Activated CD8-positive, alpha-beta memory T cell treated with anti-CD3 and anti-CD28 coated beads, Interleukin-2, amount 10 ng/mL, durations not matched to agents 7 days and 5 days (primary cell): ENCODE measurements around the gene CFAP410. TPM values are rescaled to one million over a fixed set of nuclear protein-coding genes. Genes with fewer than 3 reads are reported as not detected.
A peak's percentile ranks its signal among the peaks of the same experiment; 100 is the strongest.

Experiments used
- ATAC-seq: fragments of 150-1000 bp; cut with Tn5 transposase; one replicate; pipeline ENCODE4 v1.10.0; 2021; ENCODE audit warnings: moderate library complexity
- CTCF ChIA-PET: fragments of 350-600 bp; sonication (Branson Sonifier 250); formaldehyde crosslinking; loops from one replicate; lab custom pipeline; 2021; ENCODE audit warnings: antibody characterized with exemption; lab: Charles Lee
- DNase-seq: peaks from one replicate; pipeline ENCODE4 v3.0.0-alpha.2; 2020
- H3K27ac Mint-ChIP-seq: one replicate; pipeline ENCODE4 v1.8.0; 2021; ENCODE audit warnings: mild to moderate bottlenecking, mixed read lengths
- H3K27me3 Mint-ChIP-seq: one replicate; pipeline ENCODE4 v1.8.0; 2021; ENCODE audit warnings: mixed read lengths
- H3K36me3 Mint-ChIP-seq: one replicate; pipeline ENCODE4 v1.8.0; 2021; ENCODE audit warnings: mild to moderate bottlenecking, mixed read lengths
- H3K4me1 Mint-ChIP-seq: one replicate; pipeline ENCODE4 v1.8.0; 2021; ENCODE audit warnings: mixed read lengths
- H3K4me3 Mint-ChIP-seq: one replicate; pipeline ENCODE4 v1.8.0; 2021; ENCODE audit warnings: mild to moderate bottlenecking, moderate library complexity, mixed read lengths
- H3K9me3 Mint-ChIP-seq: one replicate; pipeline ENCODE4 v1.8.0; 2022; ENCODE audit warnings: low read depth, mixed read lengths
- total RNA-seq, 2 experiments: library from RNA; stranded (reverse); gene quantifications; one replicate each; pipeline ENCODE4 v1.2.3, GENCODE V29; 2021

The CFAP410 gene
- total RNA-seq, 2 experiments from 2014 or later = 14.8 to 15.3 TPM

GRCh38 chr21:44337941-44338895 lies 972 bp downstream of the CFAP410 start:
- ATAC-seq = no peak
- H3K27me3 Mint-ChIP-seq = no peaks in the 10 kb centered on the region
- CTCF ChIA-PET = interaction anchor here (1.8 kb wide), 1 partner anchor 40 kb away, joined by 5 read pairs; no protein-coding TSS in a partner anchor

DNA sequence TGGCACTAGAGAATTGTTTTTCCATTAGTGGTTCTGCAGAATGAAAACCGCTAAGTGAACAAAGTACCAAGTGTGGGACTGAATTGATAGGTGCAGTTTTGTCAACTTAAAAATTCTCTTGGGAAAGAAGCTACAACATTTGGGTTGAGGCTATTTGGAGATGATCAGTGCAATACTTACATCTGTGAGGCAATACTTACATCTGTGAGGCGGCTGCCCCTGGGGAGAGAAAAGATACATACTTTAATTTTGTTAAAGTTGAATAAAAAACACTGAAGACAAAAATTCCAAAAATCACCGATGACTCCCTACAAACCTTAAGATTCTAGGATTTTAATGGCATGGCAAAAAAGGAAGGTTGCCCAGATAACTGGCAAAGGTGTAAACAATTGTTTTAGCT lies 1.7 kb downstream of the CFAP410 start:
- CTCF ChIA-PET = interaction anchor here (1.8 kb wide), 1 partner anchor 40 kb away, joined by 5 read pairs; no protein-coding TSS in a partner anchor
- DNase-seq (no peak), ATAC-seq (no peak)
- Mint-ChIP-seq H3K36me3 (peaks cover 4% of the 10 kb centered on the region), H3K27me3 (no peaks in the 10 kb centered on the region), H3K9me3 (no peaks in the 10 kb centered on the region), H3K4me3 (peak overlapping the region; percentile 45), H3K4me1 (peaks cover 20% of the 10 kb centered on the region), H3K27ac (peak overlapping the region; percentile 62)

More at GRCh38 chr21:44337941-44338895, 972 bp downstream of the CFAP410 start:
- DNase-seq = peak; percentile 61
- Mint-ChIP-seq H3K36me3 (peaks cover 4% of the 10 kb centered on the region), H3K4me3 (peak overlapping the region; percentile 45), H3K4me1 (peaks cover 20% of the 10 kb centered on the region), H3K27ac (peak overlapping the region; percentile 62), H3K9me3 (no peaks in the 10 kb centered on the region)

GRCh38 chr21:44335266-44336059 lies 3.7 kb downstream of the CFAP410 start:
- CTCF ChIA-PET = no interaction called here
- no peaks in the 10 kb centered on the region for H3K9me3 Mint-ChIP-seq
- H3K4me3 Mint-ChIP-seq = no peak overlapping the region

GRCh38 chr21:44334329-44335030 lies 4.7 kb downstream of the CFAP410 start:
- H3K4me3 Mint-ChIP-seq = no peak overlapping the region
- no peaks in the 10 kb centered on the region for H3K9me3 Mint-ChIP-seq
- H3K27me3 Mint-ChIP-seq = no peaks in the 10 kb centered on the region
- peaks cover 5% of the 10 kb centered on the region for H3K4me1 Mint-ChIP-seq
- DNase-seq (no peak), ATAC-seq (no peak)
- CTCF ChIA-PET = no interaction called here
- peaks cover 4% of the 10 kb centered on the region for H3K36me3 Mint-ChIP-seq
- H3K27ac Mint-ChIP-seq = no peak overlapping the region

More at GRCh38 chr21:44335266-44336059, 3.7 kb downstream of the CFAP410 start:
- H3K4me1 Mint-ChIP-seq = peaks cover 15% of the 10 kb centered on the region
- no peak for DNase-seq
- H3K27ac Mint-ChIP-seq = no peak overlapping the region
- no peaks in the 10 kb centered on the region for H3K27me3 Mint-ChIP-seq
- ATAC-seq = no peak
- H3K36me3 Mint-ChIP-seq = peaks cover 4% of the 10 kb centered on the region

DNA sequence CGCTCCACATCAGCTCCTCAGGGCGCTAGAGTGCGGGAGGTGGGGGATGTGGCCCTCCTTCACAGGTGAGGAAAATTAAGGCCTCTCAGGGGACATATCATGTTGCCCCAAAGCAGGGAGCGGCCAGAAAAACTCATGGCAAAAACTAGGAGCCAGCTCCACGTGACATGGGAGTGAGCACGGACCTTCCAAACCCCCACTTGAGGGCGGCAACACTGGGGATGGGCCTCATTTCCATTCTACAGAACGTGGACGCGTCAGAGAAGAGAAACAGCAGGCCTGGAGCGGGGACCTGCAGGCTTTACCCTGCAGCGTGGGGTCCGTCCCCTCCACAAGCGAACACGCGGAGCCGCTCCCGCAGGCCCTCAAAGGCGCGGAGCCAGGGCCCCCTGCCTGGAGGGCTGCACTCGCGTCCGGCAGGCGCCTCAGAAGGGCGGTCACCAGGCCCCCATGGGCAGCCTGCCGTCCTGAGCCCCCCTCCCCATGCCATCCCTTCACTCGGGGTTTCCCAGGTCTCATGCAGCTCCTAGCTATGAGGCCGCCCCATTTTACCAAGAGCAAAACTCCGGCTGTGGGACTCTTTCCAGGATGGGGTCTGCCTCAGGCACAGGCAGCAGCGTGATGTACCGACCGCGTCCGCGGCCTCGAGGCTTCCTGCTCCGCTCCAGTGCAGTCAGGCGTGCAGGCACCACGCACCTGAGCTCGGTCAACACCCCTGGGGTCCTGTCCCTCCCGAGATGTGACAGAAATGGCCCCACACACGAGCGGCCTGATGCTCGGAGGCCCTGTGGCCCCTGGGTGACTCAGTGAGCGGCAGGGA lies 5.5 kb downstream of the CFAP410 start:
- ATAC-seq (no peak), DNase-seq (no peak)
- peaks cover 4% of the 10 kb centered on the region for H3K36me3 Mint-ChIP-seq
- no peaks in the 10 kb centered on the region for H3K27me3 Mint-ChIP-seq
- H3K27ac Mint-ChIP-seq = no peak overlapping the region
- H3K4me1 Mint-ChIP-seq = peaks cover 4% of the 10 kb centered on the region
- CTCF ChIA-PET = no interaction called here
- no peaks in the 10 kb centered on the region for H3K9me3 Mint-ChIP-seq
- H3K4me3 Mint-ChIP-seq = no peak overlapping the region

DNA sequence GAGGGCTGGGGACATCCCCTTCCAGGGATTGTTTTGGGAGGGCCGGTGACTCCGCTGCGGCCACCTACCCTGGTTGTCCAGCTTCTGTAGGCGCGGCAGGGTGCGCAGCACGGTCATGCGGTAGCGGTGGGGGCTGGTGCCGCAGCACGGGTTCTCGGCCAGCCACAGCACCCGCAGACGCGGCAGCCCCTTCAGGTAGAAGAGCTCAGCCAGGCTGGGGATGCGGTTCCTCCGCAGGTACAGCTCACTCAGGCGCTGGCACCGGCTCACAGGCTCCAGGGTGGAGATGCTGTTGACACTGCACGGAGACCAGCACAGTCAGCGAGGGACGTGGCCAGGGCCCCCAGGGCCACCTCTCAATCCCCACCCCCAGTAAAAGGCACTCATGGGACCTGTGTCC lies 6.2 kb downstream of the CFAP410 start:
- peaks cover 4% of the 10 kb centered on the region for H3K36me3 Mint-ChIP-seq
- H3K9me3 Mint-ChIP-seq = no peaks in the 10 kb centered on the region
- H3K4me1 Mint-ChIP-seq = peaks cover 4% of the 10 kb centered on the region
- H3K27ac Mint-ChIP-seq = no peak overlapping the region
- ATAC-seq (no peak), DNase-seq (no peak)
- no peak overlapping the region for H3K4me3 Mint-ChIP-seq
- CTCF ChIA-PET = no interaction called here
- no peaks in the 10 kb centered on the region for H3K27me3 Mint-ChIP-seq

DNA sequence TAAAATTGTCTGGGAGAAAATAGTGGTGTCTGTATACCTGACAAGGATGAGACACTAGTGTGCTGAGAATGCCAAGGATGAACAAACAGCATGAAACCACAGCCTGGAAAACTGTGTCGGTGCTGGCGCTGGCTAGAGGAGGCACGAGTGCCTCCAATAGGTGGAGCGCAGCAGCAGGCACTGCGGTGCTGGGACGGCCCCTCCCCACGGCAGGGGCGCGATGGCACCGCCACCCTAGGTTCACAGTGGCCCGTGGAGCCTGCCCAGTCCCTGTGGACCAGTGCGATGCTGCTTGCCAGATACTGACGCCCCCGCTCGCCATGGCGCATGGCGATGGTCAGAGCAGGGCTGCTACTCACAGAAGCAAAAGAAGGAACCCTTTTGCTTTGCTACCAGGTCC lies 6.8 kb downstream of the CFAP410 start:
- CTCF ChIA-PET = no interaction called here
- H3K27ac Mint-ChIP-seq = no peak overlapping the region
- H3K4me3 Mint-ChIP-seq = no peak overlapping the region
- ATAC-seq = no peak
- DNase-seq = no peak
- H3K36me3 Mint-ChIP-seq = peaks cover 4% of the 10 kb centered on the region
- no peaks in the 10 kb centered on the region for H3K27me3 Mint-ChIP-seq
- no peaks in the 10 kb centered on the region for H3K4me1 Mint-ChIP-seq
- no peaks in the 10 kb centered on the region for H3K9me3 Mint-ChIP-seq

DNA sequence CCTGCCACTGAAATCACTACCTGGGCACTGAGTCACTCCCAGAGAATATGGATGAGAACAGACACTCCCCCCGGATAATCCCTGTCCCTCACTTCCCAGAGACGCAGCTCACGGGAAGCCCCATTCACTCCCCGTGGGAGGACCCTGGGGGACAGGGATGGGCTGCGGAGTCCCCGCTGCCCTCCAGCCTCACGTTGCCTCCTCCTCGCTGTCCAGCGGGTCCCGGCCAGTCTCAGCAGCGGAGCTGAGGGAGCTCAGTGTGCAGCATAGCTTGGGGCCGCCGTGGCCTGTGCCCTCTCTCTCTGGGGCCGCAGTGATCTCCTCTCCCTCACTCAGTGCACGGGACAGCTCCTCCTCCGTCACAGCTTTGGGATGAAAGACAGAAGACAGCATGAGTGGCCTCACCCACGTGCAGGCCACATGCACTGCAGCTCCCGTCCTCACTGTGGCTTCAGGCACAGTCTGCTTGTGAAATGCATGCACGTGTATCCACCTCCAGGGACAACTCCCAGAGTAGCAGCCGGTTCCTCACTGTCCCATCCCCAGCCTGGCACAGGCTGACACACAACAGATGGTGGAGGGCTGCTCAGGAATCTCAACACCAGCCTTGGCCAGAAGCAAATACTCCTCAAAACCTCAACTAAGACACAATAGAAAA lies 7.4 kb downstream of the CFAP410 start:
- H3K27ac Mint-ChIP-seq = peak overlapping the region; percentile 15
- H3K27me3 Mint-ChIP-seq = no peaks in the 10 kb centered on the region
- DNase-seq (no peak), ATAC-seq (no peak)
- H3K4me1 Mint-ChIP-seq = no peaks in the 10 kb centered on the region
- H3K9me3 Mint-ChIP-seq = no peaks in the 10 kb centered on the region
- H3K4me3 Mint-ChIP-seq = no peak overlapping the region
- peaks cover under 1% of the 10 kb centered on the region for H3K36me3 Mint-ChIP-seq
- CTCF ChIA-PET = no interaction called here

- CTCF ChIA-PET = no interaction called here
- ATAC-seq = no peak
- Mint-ChIP-seq H3K4me1 (no peaks in the 10 kb centered on the region), H3K27ac (no peak overlapping the region), H3K9me3 (no peaks in the 10 kb centered on the region), H3K4me3 (no peak overlapping the region), H3K36me3 (no peaks in the 10 kb centered on the region), H3K27me3 (no peaks in the 10 kb centered on the region)
- no peak for DNase-seq
Observed at GRCh38 chr21:44331209-44331608, 8.0 kb downstream of the CFAP410 start.

GRCh38 chr21:44330698-44331097 lies 8.5 kb downstream of the CFAP410 start:
- H3K4me3 Mint-ChIP-seq = no peak overlapping the region
- no peaks in the 10 kb centered on the region for H3K27me3 Mint-ChIP-seq
- H3K4me1 Mint-ChIP-seq = no peaks in the 10 kb centered on the region
- H3K9me3 Mint-ChIP-seq = no peaks in the 10 kb centered on the region
- DNase-seq (no peak), ATAC-seq (no peak)
- H3K27ac Mint-ChIP-seq = no peak overlapping the region
- CTCF ChIA-PET = interaction anchor here (1.3 kb wide), 1 partner anchor 33 kb away, joined by 3 read pairs; no protein-coding TSS in a partner anchor
- H3K36me3 Mint-ChIP-seq = no peaks in the 10 kb centered on the region

DNA sequence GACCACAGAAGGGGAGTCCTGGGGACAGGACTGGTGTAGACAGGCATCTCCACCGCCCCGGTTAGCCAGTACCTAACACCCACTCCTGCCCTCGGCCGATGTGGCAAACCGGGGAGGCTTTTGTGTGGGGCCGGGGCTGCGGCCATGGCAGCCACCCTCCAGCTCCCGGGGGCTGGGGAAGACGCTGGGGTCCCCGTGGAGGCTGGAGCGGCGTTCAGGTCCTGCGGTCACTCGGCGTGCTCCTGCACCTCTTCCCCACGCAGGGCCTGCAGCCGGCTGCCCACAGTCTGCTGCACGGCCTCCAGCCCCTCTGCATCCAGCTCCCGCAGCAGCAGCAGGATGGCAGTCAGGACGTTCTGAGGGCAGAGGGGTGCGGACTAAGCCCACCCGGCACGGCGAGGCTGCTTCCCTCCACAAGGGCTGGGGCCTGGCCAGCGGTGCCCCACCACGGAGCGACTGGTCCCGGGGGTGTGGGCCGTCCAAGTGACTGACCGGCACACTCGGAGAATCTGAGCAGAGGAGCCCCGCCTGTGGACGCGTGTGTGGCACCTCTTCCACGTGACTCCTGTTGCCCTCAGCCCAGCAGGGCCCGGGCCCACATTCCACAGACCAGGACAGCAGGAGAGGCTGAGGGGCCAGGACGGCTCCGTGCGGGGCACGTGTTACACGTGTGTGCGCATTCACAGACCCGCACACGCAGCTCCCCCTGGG lies 9.1 kb downstream of the CFAP410 start:
- Mint-ChIP-seq H3K27me3 (no peaks in the 10 kb centered on the region), H3K27ac (no peak overlapping the region), H3K4me1 (no peaks in the 10 kb centered on the region), H3K9me3 (no peaks in the 10 kb centered on the region), H3K4me3 (no peak overlapping the region), H3K36me3 (no peaks in the 10 kb centered on the region)
- DNase-seq = no peak
- no peak for ATAC-seq
- CTCF ChIA-PET = interaction anchor here (1.3 kb wide), 1 partner anchor 32 kb away, joined by 3 read pairs; no protein-coding TSS in a partner anchor
